Breast epithelium (tissue), 3 donors: Measurements from ENCODE around the gene NEDD8.

ENCODE experiments used
- POLR2A ChIP-seq: fragments of 450-650 bp; IDR thresholded peaks from one replicate; pipeline ENCODE4 v1.6.1; 2016; ENCODE audit warnings: antibody characterized with exemption, mild to moderate bottlenecking, moderate library complexity
- POLR2AphosphoS5 ChIP-seq, 3 donors: sonication (generic); formaldehyde crosslinking; IDR thresholded peaks; one replicate each; pipeline ENCODE4 v1.6.1; 2017; ENCODE audit warnings: antibody characterized with exemption in 3 of 3
- TF ChIP-seq, protein P1 (sequence below), 3 donors: fragments of 450-650 bp; IDR thresholded peaks; one replicate each; pipeline ENCODE4 v1.5.1; 2016 to 2017; ENCODE audit warnings: antibody characterized with exemption in 3 of 3, mild to moderate bottlenecking in 3 of 3, moderate library complexity in 3 of 3

DNA sequence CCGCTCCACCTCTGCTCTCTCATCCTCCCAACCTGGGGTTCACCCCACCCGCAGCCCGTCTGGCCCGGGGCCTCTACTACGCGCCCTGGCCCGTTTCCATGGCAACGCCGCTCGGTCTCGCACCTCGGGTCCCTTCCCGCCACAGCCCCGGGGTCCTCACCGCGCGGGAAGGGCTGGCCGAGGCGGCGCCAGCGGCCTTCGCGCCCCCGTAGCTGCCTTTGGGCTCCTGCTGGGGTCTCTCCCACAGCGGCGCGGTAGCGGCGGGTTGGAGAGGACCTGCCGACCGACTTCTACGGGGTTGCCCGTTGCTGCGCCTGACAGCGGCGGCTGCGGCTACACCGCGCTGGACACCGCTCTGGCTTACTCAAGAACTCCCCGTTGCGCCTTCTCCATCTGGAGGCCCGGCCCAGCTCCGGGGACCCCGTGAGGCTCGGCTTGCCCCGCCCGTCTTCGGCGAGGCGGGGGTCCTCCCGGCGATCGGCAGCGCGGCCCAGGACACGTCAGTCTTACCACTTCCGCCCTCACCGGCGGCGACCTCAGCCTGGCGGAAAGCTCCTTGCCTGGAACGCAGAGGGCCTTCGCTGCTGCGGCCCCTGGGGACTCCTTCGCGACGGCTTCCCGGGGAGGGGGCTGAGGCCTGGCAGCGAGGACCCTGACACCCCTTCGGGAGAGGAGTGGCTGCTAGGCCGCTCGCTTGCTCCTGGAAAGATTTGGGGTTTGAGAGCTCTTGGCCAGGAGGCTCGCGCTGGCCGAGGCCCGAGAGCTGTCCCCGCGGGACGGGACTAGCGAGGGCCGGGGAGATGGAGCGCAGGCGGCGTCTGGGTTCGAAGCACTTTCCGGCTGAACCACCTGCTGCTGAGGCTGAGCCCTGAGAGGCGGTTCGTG, 36.7 kb downstream of the NEDD8 start, which contains the start of gene TM9SF1:
- TF ChIP-seq POLR2A (peak; percentile 15), POLR2AphosphoS5 (IDR thresholded peaks at IDR 0.05) (peak; percentile 73 to 96 (median 84))
- TF ChIP-seq, protein P1, sequence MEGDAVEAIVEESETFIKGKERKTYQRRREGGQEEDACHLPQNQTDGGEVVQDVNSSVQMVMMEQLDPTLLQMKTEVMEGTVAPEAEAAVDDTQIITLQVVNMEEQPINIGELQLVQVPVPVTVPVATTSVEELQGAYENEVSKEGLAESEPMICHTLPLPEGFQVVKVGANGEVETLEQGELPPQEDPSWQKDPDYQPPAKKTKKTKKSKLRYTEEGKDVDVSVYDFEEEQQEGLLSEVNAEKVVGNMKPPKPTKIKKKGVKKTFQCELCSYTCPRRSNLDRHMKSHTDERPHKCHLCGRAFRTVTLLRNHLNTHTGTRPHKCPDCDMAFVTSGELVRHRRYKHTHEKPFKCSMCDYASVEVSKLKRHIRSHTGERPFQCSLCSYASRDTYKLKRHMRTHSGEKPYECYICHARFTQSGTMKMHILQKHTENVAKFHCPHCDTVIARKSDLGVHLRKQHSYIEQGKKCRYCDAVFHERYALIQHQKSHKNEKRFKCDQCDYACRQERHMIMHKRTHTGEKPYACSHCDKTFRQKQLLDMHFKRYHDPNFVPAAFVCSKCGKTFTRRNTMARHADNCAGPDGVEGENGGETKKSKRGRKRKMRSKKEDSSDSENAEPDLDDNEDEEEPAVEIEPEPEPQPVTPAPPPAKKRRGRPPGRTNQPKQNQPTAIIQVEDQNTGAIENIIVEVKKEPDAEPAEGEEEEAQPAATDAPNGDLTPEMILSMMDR (IDR thresholded peaks at IDR 0.05), result no peak
